ENCODE results near the gene PHGDH. TPM values are rescaled to one million over a fixed set of nuclear protein-coding genes. Genes with fewer than 3 reads are reported as not detected.
"Not testable (repeated sequence)": the region's sequence is repeated elsewhere in the genome, so short reads cannot be mapped to it uniquely, and the experiment has no call there.

Gene PHGDH
- total RNA-seq, 6 experiments from 2014 or later, result 56.4 to 109 (median 87.0) TPM

GRCh38 chr1:119784191-119784781, 72.6 kb downstream of the PHGDH start:
- TF ChIP-seq CTCF (IDR thresholded peaks at IDR 0.05), result no peak
- no peaks in the 10 kb centered on the region for H3K9me3 Mint-ChIP-seq
- no peak for DNase-seq
- no peaks in the 10 kb centered on the region for H3K36me3 Mint-ChIP-seq (ENCODE audit: low read depth)
- H3K27me3 Mint-ChIP-seq (ENCODE audit: insufficient read depth), result peaks cover 40% of the 10 kb centered on the region
- H3K4me1 Mint-ChIP-seq (ENCODE audit: low read depth), result peaks cover 11% of the 10 kb centered on the region
- no peak overlapping the region for H3K4me3 Mint-ChIP-seq
- no peak overlapping the region for H3K27ac Mint-ChIP-seq

DNA sequence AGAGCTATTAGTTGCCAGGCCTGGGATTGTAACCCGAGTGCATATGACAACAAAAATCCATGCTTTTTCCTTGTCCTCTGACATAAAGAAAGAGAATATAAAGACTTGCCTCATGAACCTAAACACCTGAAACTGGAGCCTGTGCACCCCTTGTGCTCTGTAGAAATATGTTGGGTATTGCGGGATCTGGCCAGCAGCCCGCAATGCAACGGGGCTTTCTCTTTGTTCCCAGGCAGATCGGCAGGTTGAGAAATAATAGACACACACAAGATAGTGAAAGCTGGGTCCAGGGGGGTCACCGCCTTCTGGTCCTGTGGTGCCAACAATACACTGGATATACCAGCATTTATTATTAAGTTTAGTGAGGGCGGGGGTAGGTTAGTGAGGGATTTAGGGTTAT, 74.3 kb downstream of the PHGDH start:
- not testable (repeated sequence) for H3K27ac Mint-ChIP-seq; H3K9me3 Mint-ChIP-seq; H3K4me3 Mint-ChIP-seq; H3K4me1 Mint-ChIP-seq (ENCODE audit: low read depth); H3K36me3 Mint-ChIP-seq (ENCODE audit: low read depth); DNase-seq
- H3K27me3 Mint-ChIP-seq (ENCODE audit: insufficient read depth), result peaks cover 35% of the 10 kb centered on the region

DNA sequence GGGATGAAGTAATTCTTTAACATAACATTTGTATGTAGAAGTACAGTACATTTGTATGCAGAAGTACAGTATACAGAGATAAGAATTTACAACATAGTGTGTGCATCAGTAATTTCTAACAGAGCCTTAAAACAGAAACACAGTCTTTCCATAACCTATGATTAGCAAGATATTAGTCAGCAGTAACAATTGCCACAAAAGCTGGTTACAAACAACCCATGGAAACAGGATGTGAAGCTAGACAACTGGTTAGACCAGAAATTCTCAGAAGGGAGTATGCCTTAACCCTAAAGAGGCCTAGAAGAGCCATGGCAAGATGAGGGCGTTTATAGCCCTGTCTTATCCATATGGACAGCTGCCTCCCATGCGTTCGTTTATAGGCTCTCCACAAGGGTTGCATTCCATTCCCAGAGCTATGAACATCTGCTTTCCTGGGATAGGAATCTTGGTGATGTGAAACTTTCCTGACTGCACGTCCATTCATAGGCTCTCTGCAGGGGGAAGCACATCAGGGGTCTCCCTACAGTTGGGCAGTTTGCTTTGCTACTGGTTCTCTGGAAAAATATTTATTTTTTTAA, 74.8 kb downstream of the PHGDH start:
- peaks cover 32% of the 10 kb centered on the region for H3K27me3 Mint-ChIP-seq (ENCODE audit: insufficient read depth)
- DNase-seq; H3K4me1 Mint-ChIP-seq (ENCODE audit: low read depth); H3K36me3 Mint-ChIP-seq (ENCODE audit: low read depth); H3K9me3 Mint-ChIP-seq; H3K4me3 Mint-ChIP-seq; H3K27ac Mint-ChIP-seq: not testable (repeated sequence)

DNA sequence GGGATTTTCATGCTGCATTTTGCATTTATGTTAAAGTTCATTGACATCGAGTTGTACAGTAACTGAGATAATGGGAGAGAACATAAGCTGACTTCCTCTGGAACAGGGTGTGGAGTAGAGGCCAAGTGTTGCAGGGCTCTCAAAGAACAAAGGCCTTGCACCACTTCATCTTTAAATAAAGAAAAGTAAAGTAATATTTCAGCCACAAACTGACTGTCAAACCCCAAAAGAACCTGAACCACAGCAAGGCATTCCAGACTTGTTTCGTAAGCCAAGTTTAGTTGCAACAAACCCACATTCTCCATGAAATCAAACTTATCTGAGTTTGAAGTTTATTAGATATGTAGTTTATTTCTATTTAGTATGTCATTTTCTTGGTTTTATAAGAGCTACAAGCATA, 76.0 kb downstream of the PHGDH start:
- no peak overlapping the region for H3K27ac Mint-ChIP-seq
- no peaks in the 10 kb centered on the region for H3K4me1 Mint-ChIP-seq (ENCODE audit: low read depth)
- no peaks in the 10 kb centered on the region for H3K9me3 Mint-ChIP-seq
- H3K4me3 Mint-ChIP-seq, result no peak overlapping the region
- no peak for TF ChIP-seq CTCF (IDR thresholded peaks at IDR 0.05)
- DNase-seq, result no peak
- H3K36me3 Mint-ChIP-seq (ENCODE audit: low read depth), result no peaks in the 10 kb centered on the region
- H3K27me3 Mint-ChIP-seq (ENCODE audit: insufficient read depth), result peaks cover 31% of the 10 kb centered on the region

- no peaks in the 10 kb centered on the region for H3K9me3 Mint-ChIP-seq
- H3K27me3 Mint-ChIP-seq (ENCODE audit: insufficient read depth), result peaks cover 35% of the 10 kb centered on the region
- H3K4me1 Mint-ChIP-seq (ENCODE audit: low read depth), result no peaks in the 10 kb centered on the region
Measured at GRCh38 chr1:119790451-119791198, 78.9 kb downstream of the PHGDH start.

GRCh38 chr1:119791377-119791776, 79.6 kb downstream of the PHGDH start:
- Mint-ChIP-seq H3K9me3 (no peaks in the 10 kb centered on the region), H3K4me3 (no peak overlapping the region), H3K27me3 (ENCODE audit: insufficient read depth) (peaks cover 38% of the 10 kb centered on the region), H3K36me3 (ENCODE audit: low read depth) (no peaks in the 10 kb centered on the region), H3K4me1 (ENCODE audit: low read depth) (no peaks in the 10 kb centered on the region), H3K27ac (no peak overlapping the region)
- DNase-seq, result no peak
- TF ChIP-seq CTCF (IDR thresholded peaks at IDR 0.05), result no peak

More at GRCh38 chr1:119790451-119791198, 78.9 kb downstream of the PHGDH start:
- H3K27ac Mint-ChIP-seq, result no peak overlapping the region
- DNase-seq, result no peak
- H3K36me3 Mint-ChIP-seq (ENCODE audit: low read depth), result no peaks in the 10 kb centered on the region
- TF ChIP-seq CTCF (IDR thresholded peaks at IDR 0.05), result no peak
- H3K4me3 Mint-ChIP-seq, result no peak overlapping the region

Other genes with a start within 250 kb of the PHGDH start
- not detected for gene HSD3B1, start 204.7 kb upstream of the PHGDH start, total RNA-seq (2021; fragmentation: NEBNext Ultra II Directional; extraction: Animal tissue kit (Norgen Biotek cat#: 25700))
- gene ZNF697, start 63.7 kb upstream of the PHGDH start, total RNA-seq (2021; fragmentation: NEBNext Ultra II Directional; extraction: Animal tissue kit (Norgen Biotek cat#: 25700)), result 1 to 10 TPM; 7.5 to 8.5 (median 8.1) TPM
- gene HMGCS2, start 57.0 kb downstream of the PHGDH start, total RNA-seq (2021; fragmentation: NEBNext Ultra II Directional; extraction: Animal tissue kit (Norgen Biotek cat#: 25700)), result not detected
- not detected for gene REG4, start 99.5 kb downstream of the PHGDH start, total RNA-seq (2021; fragmentation: NEBNext Ultra II Directional; extraction: Animal tissue kit (Norgen Biotek cat#: 25700))
- not detected for gene ADAM30, start 184.6 kb downstream of the PHGDH start, total RNA-seq (2021; fragmentation: NEBNext Ultra II Directional; extraction: Animal tissue kit (Norgen Biotek cat#: 25700))

All from HFFc6 (cell line).